ENCODE data around the gene ZBTB46. TPM values are rescaled to one million over a fixed set of nuclear protein-coding genes. Genes with fewer than 3 reads are reported as not detected.

The ZBTB46 gene
- total RNA-seq, 1 donor from 2014 or later = 7.4 TPM

GRCh38 chr20:63748070-63748933 lies 82.8 kb downstream of the ZBTB46 start:
- TF ChIP-seq POLR2A (IDR thresholded peaks at IDR 0.05) (no peak), POLR2AphosphoS5 (IDR thresholded peaks at IDR 0.05; ENCODE audit: insufficient read depth in 1 of 2, low read depth in 1 of 2) (no peak), CTCF (IDR thresholded peaks at IDR 0.05) (no peak)
- peaks cover 0 to 4% of the 10 kb centered on the region in 2 donors for H3K36me3 ChIP-seq
- H3K27me3 ChIP-seq = no peaks in the 10 kb centered on the region
- no peak for DNase-seq (ENCODE audit: extremely low spot score in 2 of 2)
- H3K27ac ChIP-seq = no peak overlapping the region
- H3K9me3 ChIP-seq = no peaks in the 10 kb centered on the region
- intact Hi-C loops (cut with DNase I) = no loop called here
- H3K4me1 ChIP-seq = no peaks in the 10 kb centered on the region
- H3K4me3 ChIP-seq = no peak overlapping the region

GRCh38 chr20:63747622-63748069 lies 83.4 kb downstream of the ZBTB46 start:
- TF ChIP-seq POLR2A (IDR thresholded peaks at IDR 0.05) = no peak
- TF ChIP-seq CTCF (IDR thresholded peaks at IDR 0.05) = no peak
- no peak for TF ChIP-seq POLR2AphosphoS5 (IDR thresholded peaks at IDR 0.05; ENCODE audit: insufficient read depth in 1 of 2, low read depth in 1 of 2)
- DNase-seq (ENCODE audit: extremely low spot score in 2 of 2) = no peak
- no peaks in the 10 kb centered on the region for H3K4me1 ChIP-seq
- H3K27ac ChIP-seq = no peak overlapping the region
- intact Hi-C loops (cut with DNase I) = no loop called here
- H3K9me3 ChIP-seq = no peaks in the 10 kb centered on the region
- no peak overlapping the region for H3K4me3 ChIP-seq
- H3K36me3 ChIP-seq = peaks cover 0 to 11% of the 10 kb centered on the region in 2 donors
- no peaks in the 10 kb centered on the region for H3K27me3 ChIP-seq

- Histone ChIP-seq H3K36me3 (peaks cover 0 to 19% of the 10 kb centered on the region in 2 donors), H3K4me3 (no peak overlapping the region), H3K9me3 (no peaks in the 10 kb centered on the region), H3K27ac (no peak overlapping the region), H3K4me1 (peaks cover 7% of the 10 kb centered on the region), H3K27me3 (no peaks in the 10 kb centered on the region)
- DNase-seq (ENCODE audit: extremely low spot score in 2 of 2) = no peak
- TF ChIP-seq POLR2AphosphoS5 (IDR thresholded peaks at IDR 0.05; ENCODE audit: insufficient read depth in 1 of 2, low read depth in 1 of 2) (no peak), POLR2A (IDR thresholded peaks at IDR 0.05) (no peak), CTCF (IDR thresholded peaks at IDR 0.05) (no peak)
- intact Hi-C loops (cut with DNase I) = no loop called here
Observed at GRCh38 chr20:63746751-63747315, 84.2 kb downstream of the ZBTB46 start.

- no peaks in the 10 kb centered on the region for H3K9me3 ChIP-seq
Observed at GRCh38 chr20:63745961-63746731, 84.9 kb downstream of the ZBTB46 start.

More at GRCh38 chr20:63745961-63746731, 84.9 kb downstream of the ZBTB46 start:
- no peak overlapping the region for H3K27ac ChIP-seq
- TF ChIP-seq POLR2A (IDR thresholded peaks at IDR 0.05) (no peak), CTCF (IDR thresholded peaks at IDR 0.05) (no peak), POLR2AphosphoS5 (IDR thresholded peaks at IDR 0.05; ENCODE audit: insufficient read depth in 1 of 2, low read depth in 1 of 2) (no peak)
- H3K4me3 ChIP-seq = no peak overlapping the region
- H3K27me3 ChIP-seq = no peaks in the 10 kb centered on the region
- DNase-seq (ENCODE audit: extremely low spot score in 2 of 2) = no peak
- H3K4me1 ChIP-seq = peaks cover 14% of the 10 kb centered on the region
- H3K36me3 ChIP-seq = peaks cover 0 to 19% of the 10 kb centered on the region in 2 donors
- intact Hi-C loops (cut with DNase I) = no loop called here

Data from vagina (tissue), 2 donors.